NCI-H187 treated with DMSO at 0.1 percent for 48 hours (cell line): ENCODE measurements around the gene KRT28.
"Not testable (repeated sequence)": the region's sequence is repeated elsewhere in the genome, so short reads cannot be mapped to it uniquely, and the experiment has no call there.

Experiments
- DNase-seq: peaks from one replicate; lab custom pipeline; 2025; lab: John Stamatoyannopoulos, UW

KRT28 gene

GRCh38 chr17:40779181-40779909 is 20.4 kb downstream of the KRT28 start:
- DNase-seq, result no peak

- DNase-seq, result no peak
Observed at GRCh38 chr17:40778461-40778860, 21.3 kb downstream of the KRT28 start.

GRCh38 chr17:40777971-40778370 is 21.8 kb downstream of the KRT28 start:
- no peak for DNase-seq

GRCh38 chr17:40777459-40777858 is 22.3 kb downstream of the KRT28 start:
- no peak for DNase-seq

GRCh38 chr17:40775945-40776344 is 23.8 kb downstream of the KRT28 start:
- no peak for DNase-seq

- no peak for DNase-seq
Observed at GRCh38 chr17:40772101-40772500, 27.7 kb downstream of the KRT28 start, which contains the start of gene KRT26. KRT26 (minus strand) TSS chr17:40772201; CDS start chr17:40772113, 88 bp downstream.

GRCh38 chr17:40765657-40766056 is 34.1 kb downstream of the KRT28 start:
- DNase-seq, result no peak

GRCh38 chr17:40763752-40764151 is 36.0 kb downstream of the KRT28 start:
- DNase-seq, result no peak

- DNase-seq, result no peak
Observed at GRCh38 chr17:40760105-40761016, 39.4 kb downstream of the KRT28 start.

GRCh38 chr17:40755231-40755630 is 44.5 kb downstream of the KRT28 start, which contains the start of gene KRT25:
KRT25 (minus strand) TSS chr17:40755331; CDS start chr17:40755271, 60 bp downstream.
- DNase-seq, result no peak

- no peak for DNase-seq
Observed at GRCh38 chr17:40753804-40754203, 46.0 kb downstream of the KRT28 start.

GRCh38 chr17:40751065-40751464 is 48.7 kb downstream of the KRT28 start:
- no peak for DNase-seq

- no peak for DNase-seq
Observed at GRCh38 chr17:40750391-40750790, 49.4 kb downstream of the KRT28 start.

- DNase-seq, result not testable (repeated sequence)
Observed at GRCh38 chr17:40748666-40749065, 51.1 kb downstream of the KRT28 start.
